Activated T-helper 1 cell treated with anti-CD3 and anti-CD28 coated beads, Interleukin-2, amount 50 U/mL, for 16 hours (primary cell): ENCODE measurements around the gene APOBEC3H.

Experiments
- DNase-seq, 2 donors: peaks; one replicate each; pipeline ENCODE4 v3.0.0-alpha.2; 2020; ENCODE audit warnings: low read depth in 1 of 2, low spot score in 1 of 2

Gene APOBEC3H

GRCh38 chr22:39080052-39080762 lies 16.8 kb upstream of the APOBEC3H start:
- no peak for DNase-seq

GRCh38 chr22:39081016-39081415 lies 16.0 kb upstream of the APOBEC3H start:
- no peak for DNase-seq

- no peak for DNase-seq
Measured at GRCh38 chr22:39081598-39081997, 15.4 kb upstream of the APOBEC3H start.

GRCh38 chr22:39083212-39084165 lies 13.6 kb upstream of the APOBEC3H start:
- no peak for DNase-seq

GRCh38 chr22:39084666-39085065 lies 12.4 kb upstream of the APOBEC3H start:
- no peak for DNase-seq

GRCh38 chr22:39087098-39087497 lies 9.9 kb upstream of the APOBEC3H start:
- DNase-seq, result no peak

- DNase-seq, result no peak
Measured at GRCh38 chr22:39087881-39088684, 9.0 kb upstream of the APOBEC3H start.

- no peak for DNase-seq
Measured at GRCh38 chr22:39088685-39089032, 8.4 kb upstream of the APOBEC3H start.

- no peak for DNase-seq
Measured at GRCh38 chr22:39089928-39090327, 7.1 kb upstream of the APOBEC3H start.

- DNase-seq, result peak; percentile 75 to 77
Measured at GRCh38 chr22:39090426-39091064, 6.5 kb upstream of the APOBEC3H start.

- DNase-seq, result no peak
Measured at GRCh38 chr22:39091126-39092081, 5.6 kb upstream of the APOBEC3H start.

GRCh38 chr22:39092111-39092862 lies 4.8 kb upstream of the APOBEC3H start:
- DNase-seq, result no peak

- DNase-seq, result no peak
Measured at GRCh38 chr22:39094717-39095389, 2.2 kb upstream of the APOBEC3H start.

GRCh38 chr22:39095971-39096370 lies 1.1 kb upstream of the APOBEC3H start:
- no peak for DNase-seq

- DNase-seq, result no peak
Measured at GRCh38 chr22:39098026-39098425, 982 bp downstream of the APOBEC3H start.

- DNase-seq, result no peak
Measured at GRCh38 chr22:39098576-39098975, 1.5 kb downstream of the APOBEC3H start.

- DNase-seq, result no peak
Measured at GRCh38 chr22:39101226-39101625, 4.2 kb downstream of the APOBEC3H start.

GRCh38 chr22:39103431-39103830 lies 6.4 kb downstream of the APOBEC3H start:
- DNase-seq, result no peak

GRCh38 chr22:39106326-39106725 lies 9.3 kb downstream of the APOBEC3H start:
- DNase-seq, result no peak
